ENCODE data around the gene ZMYND8.
"Not testable (repeated sequence)": the region's sequence is repeated elsewhere in the genome, so short reads cannot be mapped to it uniquely, and the experiment has no call there.

Gene ZMYND8

DNA sequence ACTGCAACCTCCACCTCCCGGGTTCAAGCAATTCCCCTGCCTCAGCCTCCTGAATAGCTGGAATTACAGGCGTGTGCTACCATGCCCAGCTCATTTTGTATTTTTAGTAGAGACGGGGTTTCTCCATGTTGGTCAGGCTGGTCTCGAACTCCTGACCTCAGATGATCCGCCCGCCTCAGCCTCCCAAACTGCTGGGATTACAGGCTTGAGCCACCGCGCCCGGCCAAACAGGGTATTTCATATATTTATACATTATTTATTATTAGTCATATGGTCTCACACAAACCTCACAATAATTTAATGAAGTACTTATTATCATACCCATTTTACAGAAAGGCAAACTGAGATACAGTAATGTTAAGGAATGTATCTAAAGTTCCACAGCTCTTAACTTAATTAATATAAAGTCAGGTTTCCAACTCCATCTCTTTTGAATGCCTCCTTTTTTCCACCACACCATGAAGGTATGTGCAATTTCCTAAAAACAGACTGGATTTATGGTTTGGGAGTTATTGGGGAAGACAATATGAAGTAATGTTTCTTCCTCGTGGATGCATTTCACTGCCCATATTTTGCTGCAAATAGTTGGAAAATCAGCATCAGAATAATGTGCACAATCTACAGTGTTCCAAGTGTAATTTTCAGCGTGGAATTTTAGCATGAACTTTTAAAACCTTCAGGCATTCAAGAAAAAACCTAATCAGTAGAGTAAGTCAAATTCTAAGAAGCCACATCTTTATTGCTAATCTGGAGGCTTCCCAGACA is 65.7 kb downstream of the ZMYND8 start:
- Histone ChIP-seq H3K27ac (ENCODE audit: poor library complexity, severe bottlenecking) (no peak overlapping the region), H3K4me1 (ENCODE audit: insufficient read depth, poor library complexity, severe bottlenecking) (no peaks in the 10 kb centered on the region), H3K4me3 (ENCODE audit: severe bottlenecking) (no peak overlapping the region), H3K27me3 (ENCODE audit: insufficient read depth, poor library complexity, severe bottlenecking) (no peaks in the 10 kb centered on the region), H3K9me3 (ENCODE audit: severe bottlenecking) (no peaks in the 10 kb centered on the region), H3K36me3 (ENCODE audit: low read depth) (peaks cover 97% of the 10 kb centered on the region)
- DNase-seq (ENCODE audit: low spot score), result no peak
- ATAC-seq (ENCODE audit: low read depth), result no peak
- TF ChIP-seq, protein P1, sequence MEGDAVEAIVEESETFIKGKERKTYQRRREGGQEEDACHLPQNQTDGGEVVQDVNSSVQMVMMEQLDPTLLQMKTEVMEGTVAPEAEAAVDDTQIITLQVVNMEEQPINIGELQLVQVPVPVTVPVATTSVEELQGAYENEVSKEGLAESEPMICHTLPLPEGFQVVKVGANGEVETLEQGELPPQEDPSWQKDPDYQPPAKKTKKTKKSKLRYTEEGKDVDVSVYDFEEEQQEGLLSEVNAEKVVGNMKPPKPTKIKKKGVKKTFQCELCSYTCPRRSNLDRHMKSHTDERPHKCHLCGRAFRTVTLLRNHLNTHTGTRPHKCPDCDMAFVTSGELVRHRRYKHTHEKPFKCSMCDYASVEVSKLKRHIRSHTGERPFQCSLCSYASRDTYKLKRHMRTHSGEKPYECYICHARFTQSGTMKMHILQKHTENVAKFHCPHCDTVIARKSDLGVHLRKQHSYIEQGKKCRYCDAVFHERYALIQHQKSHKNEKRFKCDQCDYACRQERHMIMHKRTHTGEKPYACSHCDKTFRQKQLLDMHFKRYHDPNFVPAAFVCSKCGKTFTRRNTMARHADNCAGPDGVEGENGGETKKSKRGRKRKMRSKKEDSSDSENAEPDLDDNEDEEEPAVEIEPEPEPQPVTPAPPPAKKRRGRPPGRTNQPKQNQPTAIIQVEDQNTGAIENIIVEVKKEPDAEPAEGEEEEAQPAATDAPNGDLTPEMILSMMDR (IDR thresholded peaks at IDR 0.05; ENCODE audit: poor library complexity, severe bottlenecking), result no peak

DNA sequence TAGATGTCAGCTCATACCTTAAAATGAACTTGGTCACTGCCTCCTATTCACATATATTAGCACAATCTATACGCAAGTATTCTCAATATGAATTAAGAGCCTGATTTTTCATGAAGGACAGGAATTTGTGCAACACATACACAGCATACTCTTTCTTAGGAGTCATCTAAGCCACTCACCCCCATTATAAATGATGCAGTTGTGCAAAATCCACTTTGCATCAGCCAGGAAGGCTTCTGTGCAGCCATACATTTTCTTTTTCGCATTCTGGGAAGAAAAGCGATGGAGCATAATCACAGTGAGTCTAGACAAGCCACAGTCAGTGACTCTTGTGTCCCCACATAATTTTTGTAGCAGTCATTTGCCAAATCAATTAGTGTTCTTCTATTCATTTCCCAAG is 66.5 kb downstream of the ZMYND8 start:
- H3K9me3 ChIP-seq (ENCODE audit: severe bottlenecking), result no peaks in the 10 kb centered on the region
- ATAC-seq (ENCODE audit: low read depth) (peak; percentile 24; the same call in 1 of the 3 replicates), DNase-seq (ENCODE audit: low spot score) (no peak)
- H3K27ac ChIP-seq (ENCODE audit: poor library complexity, severe bottlenecking), result no peak overlapping the region
- TF ChIP-seq, protein P1 (IDR thresholded peaks at IDR 0.05; ENCODE audit: poor library complexity, severe bottlenecking), result no peak
- H3K4me1 ChIP-seq (ENCODE audit: insufficient read depth, poor library complexity, severe bottlenecking), result no peaks in the 10 kb centered on the region
- H3K27me3 ChIP-seq (ENCODE audit: insufficient read depth, poor library complexity, severe bottlenecking), result no peaks in the 10 kb centered on the region
- no peak overlapping the region for H3K4me3 ChIP-seq (ENCODE audit: severe bottlenecking)
- peaks cover 97% of the 10 kb centered on the region for H3K36me3 ChIP-seq (ENCODE audit: low read depth)

- Histone ChIP-seq H3K36me3 (ENCODE audit: low read depth) (peaks cover 97% of the 10 kb centered on the region), H3K4me3 (ENCODE audit: severe bottlenecking) (no peak overlapping the region)
Measured at GRCh38 chr20:47289096-47289495, 67.4 kb downstream of the ZMYND8 start.

GRCh38 chr20:47288530-47288929 is 68.0 kb downstream of the ZMYND8 start:
- H3K36me3 ChIP-seq (ENCODE audit: low read depth), result peaks cover 97% of the 10 kb centered on the region

More at GRCh38 chr20:47289096-47289495, 67.4 kb downstream of the ZMYND8 start:
- Histone ChIP-seq H3K27ac (ENCODE audit: poor library complexity, severe bottlenecking) (no peak overlapping the region), H3K27me3 (ENCODE audit: insufficient read depth, poor library complexity, severe bottlenecking) (no peaks in the 10 kb centered on the region), H3K9me3 (ENCODE audit: severe bottlenecking) (no peaks in the 10 kb centered on the region), H3K4me1 (ENCODE audit: insufficient read depth, poor library complexity, severe bottlenecking) (no peaks in the 10 kb centered on the region)
- TF ChIP-seq, protein P1 (IDR thresholded peaks at IDR 0.05; ENCODE audit: poor library complexity, severe bottlenecking), result no peak
- no peak for DNase-seq (ENCODE audit: low spot score)
- no peak for ATAC-seq (ENCODE audit: low read depth)

DNA sequence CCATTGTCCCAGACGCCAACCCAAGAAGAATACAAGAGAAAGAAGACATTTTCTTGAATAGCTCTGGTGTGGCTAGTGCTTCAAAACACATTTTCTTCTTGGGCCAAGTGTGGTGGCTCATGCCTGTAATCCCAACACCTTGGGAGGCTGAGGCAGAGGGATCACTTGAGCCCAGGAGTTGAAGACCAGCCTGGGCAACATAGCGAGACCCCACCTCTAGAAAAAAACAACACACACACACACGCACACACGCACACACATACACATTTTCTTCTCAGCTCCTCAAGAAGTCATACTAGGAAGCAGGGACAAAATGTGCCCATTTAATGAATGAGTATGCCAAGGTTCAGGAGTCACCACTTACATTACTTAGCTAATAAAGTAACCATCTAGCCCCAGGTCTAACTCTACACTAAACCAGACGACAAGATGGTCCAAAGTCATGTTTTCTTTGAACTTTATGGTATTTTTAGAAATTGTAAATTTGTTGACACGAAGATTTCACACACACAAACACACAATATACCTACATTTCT is 68.8 kb downstream of the ZMYND8 start:
- H3K27ac ChIP-seq (ENCODE audit: poor library complexity, severe bottlenecking), result no peak overlapping the region
- no peak for DNase-seq (ENCODE audit: low spot score)
- peaks cover 100% of the 10 kb centered on the region for H3K36me3 ChIP-seq (ENCODE audit: low read depth)

More at GRCh38 chr20:47288530-47288929, 68.0 kb downstream of the ZMYND8 start:
- H3K4me3 ChIP-seq (ENCODE audit: severe bottlenecking); H3K27ac ChIP-seq (ENCODE audit: poor library complexity, severe bottlenecking); H3K9me3 ChIP-seq (ENCODE audit: severe bottlenecking); H3K27me3 ChIP-seq (ENCODE audit: insufficient read depth, poor library complexity, severe bottlenecking); DNase-seq (ENCODE audit: low spot score); ATAC-seq (ENCODE audit: low read depth); H3K4me1 ChIP-seq (ENCODE audit: insufficient read depth, poor library complexity, severe bottlenecking): not testable (repeated sequence)

More for the DNA sequence above, 68.8 kb downstream of the ZMYND8 start:
- Histone ChIP-seq H3K27me3 (ENCODE audit: insufficient read depth, poor library complexity, severe bottlenecking) (no peaks in the 10 kb centered on the region), H3K4me3 (ENCODE audit: severe bottlenecking) (no peak overlapping the region), H3K9me3 (ENCODE audit: severe bottlenecking) (no peaks in the 10 kb centered on the region), H3K4me1 (ENCODE audit: insufficient read depth, poor library complexity, severe bottlenecking) (no peaks in the 10 kb centered on the region)
- ATAC-seq (ENCODE audit: low read depth), result no peak
- TF ChIP-seq, protein P1 (IDR thresholded peaks at IDR 0.05; ENCODE audit: poor library complexity, severe bottlenecking), result no peak

Data from RWPE2 (cell line).